Nephron progenitor cell (in vitro differentiated cells): ENCODE measurements around the gene CCDC172.

Experiments
- DNase-seq: peaks from one replicate; pipeline ENCODE4 v3.0.0; 2021
- H3K27ac Mint-ChIP-seq: 2 replicates; pipeline ENCODE4 v1.8.0; 2021; ENCODE audit warnings: mild to moderate bottlenecking, moderate library complexity, mixed read lengths
- H3K27me3 Mint-ChIP-seq: 2 replicates; pipeline ENCODE4 v1.8.0; 2021; ENCODE audit warnings: mild to moderate bottlenecking, low read depth, mixed read lengths; ENCODE audit not compliant: poor library complexity
- H3K36me3 Mint-ChIP-seq: 2 replicates; pipeline ENCODE4 v1.8.0; 2021; ENCODE audit warnings: low read depth, mixed read lengths
- H3K4me1 Mint-ChIP-seq: 2 replicates; pipeline ENCODE4 v1.8.0; 2021; ENCODE audit warnings: mixed read lengths
- H3K4me3 Mint-ChIP-seq: 2 replicates; pipeline ENCODE4 v1.8.0; 2021; ENCODE audit warnings: mild to moderate bottlenecking, moderate library complexity, mixed read lengths
- H3K9me3 Mint-ChIP-seq: 2 replicates; pipeline ENCODE4 v1.8.0; 2021; ENCODE audit warnings: mild to moderate bottlenecking, moderate library complexity, mixed read lengths
- CTCF ChIP-seq: fragments of 200-600 bp; sonication (generic); IDR thresholded peaks from 2 replicates; pipeline ENCODE4 v1.5.0; 2021; ENCODE audit warnings: antibody characterized with exemption

CCDC172 gene

GRCh38 chr10:116402858-116403257 lies 78.6 kb downstream of the CCDC172 start:
- Mint-ChIP-seq H3K27me3 (no peaks in the 10 kb centered on the region), H3K36me3 (no peaks in the 10 kb centered on the region), H3K4me3 (no peak overlapping the region), H3K4me1 (no peaks in the 10 kb centered on the region), H3K27ac (no peak overlapping the region), H3K9me3 (no peaks in the 10 kb centered on the region)
- no peak for DNase-seq
- TF ChIP-seq CTCF, result no peak

GRCh38 chr10:116403740-116404250 lies 79.5 kb downstream of the CCDC172 start:
- Mint-ChIP-seq H3K9me3 (no peaks in the 10 kb centered on the region), H3K4me3 (no peak overlapping the region), H3K4me1 (peaks cover 4% of the 10 kb centered on the region), H3K27ac (no peak overlapping the region), H3K27me3 (no peaks in the 10 kb centered on the region), H3K36me3 (no peaks in the 10 kb centered on the region)
- TF ChIP-seq CTCF, result no peak
- no peak for DNase-seq

- no peaks in the 10 kb centered on the region for H3K9me3 Mint-ChIP-seq
- H3K27ac Mint-ChIP-seq, result no peak overlapping the region
- no peak overlapping the region for H3K4me3 Mint-ChIP-seq
- peaks cover 9% of the 10 kb centered on the region for H3K4me1 Mint-ChIP-seq
- DNase-seq, result peak; percentile 4
- no peak for TF ChIP-seq CTCF
- no peaks in the 10 kb centered on the region for H3K27me3 Mint-ChIP-seq
- no peaks in the 10 kb centered on the region for H3K36me3 Mint-ChIP-seq
Measured at GRCh38 chr10:116408719-116409118, 84.5 kb downstream of the CCDC172 start.

- Mint-ChIP-seq H3K4me1 (peaks cover 9% of the 10 kb centered on the region), H3K4me3 (no peak overlapping the region), H3K36me3 (no peaks in the 10 kb centered on the region), H3K9me3 (no peaks in the 10 kb centered on the region), H3K27ac (no peak overlapping the region), H3K27me3 (peaks cover 2% of the 10 kb centered on the region)
- no peak for DNase-seq
- no peak for TF ChIP-seq CTCF
Measured at GRCh38 chr10:116410351-116410750, 86.1 kb downstream of the CCDC172 start.

- H3K27me3 Mint-ChIP-seq, result peaks cover 2% of the 10 kb centered on the region
Measured at GRCh38 chr10:116417821-116418220, 93.6 kb downstream of the CCDC172 start.

More at GRCh38 chr10:116417821-116418220, 93.6 kb downstream of the CCDC172 start:
- Mint-ChIP-seq H3K4me3 (no peak overlapping the region), H3K9me3 (no peaks in the 10 kb centered on the region), H3K4me1 (no peaks in the 10 kb centered on the region), H3K27ac (no peak overlapping the region), H3K36me3 (no peaks in the 10 kb centered on the region)
- no peak for DNase-seq
- TF ChIP-seq CTCF, result no peak
